MCF 10A (cell line): ENCODE data around the gene PGBD5. TPM values are rescaled to one million over a fixed set of nuclear protein-coding genes. Genes with fewer than 3 reads are reported as not detected.
A peak's percentile ranks its signal among the peaks of the same experiment; 100 is the strongest.

ENCODE experiments used
- BruUV-seq: library from RNA; stranded (reverse); fragments of 400-500 nt; replicated peaks from 2 replicates; lab custom pipeline; 2021; lab: Mats Ljungman, UMichigan
- CTCF ChIA-PET: fragments of 300-600 bp; sonication (Branson Sonifier 250); formaldehyde crosslinking; extraction: SDS; loops from one replicate; lab custom pipeline; 2021; ENCODE audit warnings: antibody characterized with exemption, inconsistent platforms; lab: Yijun Ruan, JAX
- POLR2A ChIA-PET: fragments of 300-600, 350-650 bp; sonication (Branson Sonifier 250); formaldehyde crosslinking; extraction: SDS; loops from one replicate; lab custom pipeline; 2020; ENCODE audit warnings: antibody characterized with exemption, inconsistent platforms; lab: Yijun Ruan, JAX
- DNase-seq: peaks from one replicate; pipeline ENCODE4 v3.0.0-alpha.2; 2018; ENCODE audit not compliant: unreplicated experiment
- H3K27ac Mint-ChIP-seq: one replicate; pipeline ENCODE4 v1.8.0; 2022; ENCODE audit warnings: mild to moderate bottlenecking, low read depth, mixed read lengths; ENCODE audit not compliant: unreplicated experiment
- H3K27me3 Mint-ChIP-seq: one replicate; pipeline ENCODE4 v1.8.0; 2022; ENCODE audit warnings: mixed read lengths; ENCODE audit not compliant: insufficient read depth, unreplicated experiment
- H3K36me3 Mint-ChIP-seq: one replicate; pipeline ENCODE4 v1.8.0; 2022; ENCODE audit warnings: mild to moderate bottlenecking, moderate library complexity, mixed read lengths; ENCODE audit not compliant: insufficient read depth, unreplicated experiment
- H3K4me1 Mint-ChIP-seq: one replicate; pipeline ENCODE4 v1.8.0; 2022; ENCODE audit warnings: mixed read lengths; ENCODE audit not compliant: insufficient read depth, unreplicated experiment
- H3K4me3 Mint-ChIP-seq: one replicate; pipeline ENCODE4 v1.8.0; 2022; ENCODE audit warnings: mild to moderate bottlenecking, moderate library complexity, mixed read lengths; ENCODE audit not compliant: unreplicated experiment
- H3K9me3 Mint-ChIP-seq: one replicate; pipeline ENCODE4 v1.8.0; 2022; ENCODE audit warnings: mixed read lengths; ENCODE audit not compliant: unreplicated experiment
- intact Hi-C: fragments of 100-400 bp; cut with micrococcal nuclease; formaldehyde crosslinking; loops from 2 replicates; pipeline ENCODE4 v1.14.1; 2022
- total RNA-seq: library from RNA; stranded (reverse); gene quantifications from 2 replicates; pipeline ENCODE4 v1.2.3, GENCODE V29; 2022
- TF ChIP-seq, protein P1 (sequence below): fragments of 200-600 bp; IDR thresholded peaks from one replicate; pipeline ENCODE4 v1.8.0; 2022; ENCODE audit warnings: antibody characterized with exemption, mild to moderate bottlenecking; ENCODE audit not compliant: unreplicated experiment

Gene PGBD5
- total RNA-seq, 1 experiment from 2014 or later, result 1.2 TPM

DNA sequence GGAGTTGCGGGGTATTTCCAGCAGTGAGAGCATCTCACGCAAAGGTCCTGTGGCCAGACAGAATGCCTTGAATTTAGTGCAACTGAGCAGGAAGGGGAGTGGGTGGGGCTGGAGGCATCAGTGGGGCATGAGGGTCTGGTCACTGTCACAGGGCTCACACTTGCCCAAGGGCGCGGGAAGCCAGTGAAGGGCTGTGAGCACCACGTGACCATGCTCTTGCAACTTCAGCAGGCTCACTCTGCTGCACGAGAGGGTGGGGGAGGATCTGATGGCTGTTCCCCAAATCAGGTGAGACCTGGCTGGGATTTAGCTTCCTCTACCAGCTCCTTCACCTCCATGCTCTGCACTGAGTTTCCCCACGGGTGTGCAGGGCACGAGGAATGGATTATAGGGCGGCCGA, 64.2 kb downstream of the PGBD5 start:
- peaks cover 22% of the 10 kb centered on the region for H3K4me1 Mint-ChIP-seq
- no peak for DNase-seq
- no peak overlapping the region for H3K27ac Mint-ChIP-seq
- H3K4me3 Mint-ChIP-seq, result no peak overlapping the region
- H3K27me3 Mint-ChIP-seq, result no peaks in the 10 kb centered on the region
- no peaks in the 10 kb centered on the region for H3K9me3 Mint-ChIP-seq
- TF ChIP-seq, protein P1, sequence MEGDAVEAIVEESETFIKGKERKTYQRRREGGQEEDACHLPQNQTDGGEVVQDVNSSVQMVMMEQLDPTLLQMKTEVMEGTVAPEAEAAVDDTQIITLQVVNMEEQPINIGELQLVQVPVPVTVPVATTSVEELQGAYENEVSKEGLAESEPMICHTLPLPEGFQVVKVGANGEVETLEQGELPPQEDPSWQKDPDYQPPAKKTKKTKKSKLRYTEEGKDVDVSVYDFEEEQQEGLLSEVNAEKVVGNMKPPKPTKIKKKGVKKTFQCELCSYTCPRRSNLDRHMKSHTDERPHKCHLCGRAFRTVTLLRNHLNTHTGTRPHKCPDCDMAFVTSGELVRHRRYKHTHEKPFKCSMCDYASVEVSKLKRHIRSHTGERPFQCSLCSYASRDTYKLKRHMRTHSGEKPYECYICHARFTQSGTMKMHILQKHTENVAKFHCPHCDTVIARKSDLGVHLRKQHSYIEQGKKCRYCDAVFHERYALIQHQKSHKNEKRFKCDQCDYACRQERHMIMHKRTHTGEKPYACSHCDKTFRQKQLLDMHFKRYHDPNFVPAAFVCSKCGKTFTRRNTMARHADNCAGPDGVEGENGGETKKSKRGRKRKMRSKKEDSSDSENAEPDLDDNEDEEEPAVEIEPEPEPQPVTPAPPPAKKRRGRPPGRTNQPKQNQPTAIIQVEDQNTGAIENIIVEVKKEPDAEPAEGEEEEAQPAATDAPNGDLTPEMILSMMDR, result no peak
- no peaks in the 10 kb centered on the region for H3K36me3 Mint-ChIP-seq
- intact Hi-C loops, result no loop called here
- BruUV-seq, result no TSS peak
- CTCF ChIA-PET, result interaction anchor here (0.6 kb wide), 1 partner anchor 401 kb away, joined by 3 read pairs; no protein-coding TSS in a partner anchor
- POLR2A ChIA-PET, result interaction anchor here (0.9 kb wide), 1 partner anchor 9 kb away, joined by 3 read pairs; no protein-coding TSS in a partner anchor

DNA sequence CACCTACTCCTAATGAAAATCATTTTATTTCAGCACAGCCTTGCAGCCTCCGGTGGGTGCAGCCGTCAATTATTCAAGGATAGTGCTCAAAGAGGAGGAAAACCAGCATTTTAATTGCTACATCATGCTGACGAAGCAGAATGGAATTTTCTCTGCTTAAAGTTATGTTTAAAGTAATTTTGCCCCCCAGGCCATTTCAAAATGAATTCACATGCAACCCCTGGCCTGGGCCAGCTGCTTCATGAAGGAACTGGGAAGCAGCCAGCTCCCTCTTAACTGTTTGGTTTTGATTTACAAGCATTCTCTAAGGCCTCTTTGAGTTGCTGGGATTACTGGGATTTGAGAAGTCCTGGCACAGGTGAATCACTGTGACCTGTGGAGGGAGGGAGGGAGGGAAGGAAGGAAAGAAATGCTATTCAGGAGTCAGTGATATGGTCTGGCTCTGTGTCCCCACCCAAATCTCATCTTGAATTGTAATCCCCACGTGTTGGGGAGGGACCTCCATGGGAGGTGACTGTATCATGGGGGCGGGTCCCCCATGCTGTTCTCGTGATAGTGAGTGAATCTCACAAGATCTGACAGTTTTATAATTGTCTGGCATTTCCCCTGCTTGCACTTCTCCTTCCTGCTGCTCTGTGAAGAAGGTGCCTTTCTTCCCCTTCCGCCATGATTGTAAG, 66.0 kb downstream of the PGBD5 start:
- peak; percentile 100 for DNase-seq
- POLR2A ChIA-PET, result interaction anchor here (0.6 to 1.3 kb wide), 10 partner anchors 11 to 509 kb away, joined by 3 to 6 read pairs (median 3); partner anchors contain the start of gene PGBD5
- BruUV-seq, result no TSS peak

DNA sequence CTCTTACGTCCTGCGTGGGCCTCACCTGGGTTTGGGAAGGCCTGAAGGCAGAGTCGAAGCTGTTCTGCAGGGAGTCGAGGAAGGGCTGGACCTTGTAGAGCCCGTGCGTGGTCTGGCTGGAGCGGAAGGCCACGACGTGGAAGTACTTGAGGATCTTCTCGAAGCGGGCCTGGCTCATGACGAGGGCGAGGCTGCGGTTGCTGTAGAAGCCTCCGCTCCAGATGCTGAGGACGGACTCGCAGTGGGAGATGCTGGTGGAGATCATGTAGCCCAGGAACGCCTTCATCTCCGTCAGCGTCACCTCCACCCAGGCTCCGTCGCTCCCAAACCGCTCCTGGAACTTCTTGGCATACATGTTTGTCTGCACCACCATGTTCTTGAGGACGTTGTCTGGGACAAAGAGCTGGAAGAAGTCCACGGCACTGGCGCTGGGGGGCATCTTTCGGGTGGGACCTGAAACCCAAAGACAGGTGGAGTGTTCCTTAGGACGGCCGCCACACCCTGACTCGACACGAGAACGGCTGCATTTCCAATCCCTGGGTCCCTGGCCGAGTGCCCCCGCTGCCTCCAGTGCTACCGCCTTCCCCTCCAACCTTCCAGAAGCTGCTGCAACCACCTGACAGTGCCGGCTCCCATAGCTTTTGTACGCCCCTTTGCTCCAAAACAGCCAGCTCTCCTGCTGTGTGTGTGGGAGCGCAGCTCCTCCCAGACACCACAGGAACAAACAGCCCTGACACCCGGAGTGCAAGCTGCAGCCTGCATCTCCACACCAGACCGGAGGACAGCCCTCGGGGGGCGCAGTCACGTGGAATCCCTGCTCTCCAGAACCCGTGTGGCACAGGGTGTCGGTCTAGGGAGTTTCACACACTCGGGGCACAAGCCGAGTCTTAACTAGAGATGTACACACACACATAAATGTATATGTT, 69.0 kb downstream of the PGBD5 start:
- BruUV-seq, result no TSS peak
- intact Hi-C loops, result no loop called here
- H3K4me1 Mint-ChIP-seq, result peaks cover 22% of the 10 kb centered on the region
- TF ChIP-seq, protein P1, result no peak
- H3K4me3 Mint-ChIP-seq, result no peak overlapping the region
- no peaks in the 10 kb centered on the region for H3K9me3 Mint-ChIP-seq
- no peak overlapping the region for H3K27ac Mint-ChIP-seq
- no peaks in the 10 kb centered on the region for H3K27me3 Mint-ChIP-seq
- H3K36me3 Mint-ChIP-seq, result no peaks in the 10 kb centered on the region
- CTCF ChIA-PET, result interaction anchor here (0.6 to 0.7 kb wide), 2 partner anchors 125 to 1008 kb away, joined by 3 to 4 read pairs; no protein-coding TSS in a partner anchor
- no peak for DNase-seq
- POLR2A ChIA-PET, result no interaction called here

More for the DNA sequence above, 66.0 kb downstream of the PGBD5 start:
- peaks cover 22% of the 10 kb centered on the region for H3K4me1 Mint-ChIP-seq
- H3K4me3 Mint-ChIP-seq, result no peak overlapping the region
- H3K36me3 Mint-ChIP-seq, result no peaks in the 10 kb centered on the region
- no peaks in the 10 kb centered on the region for H3K27me3 Mint-ChIP-seq
- H3K9me3 Mint-ChIP-seq, result no peaks in the 10 kb centered on the region
- TF ChIP-seq, protein P1, result no peak
- CTCF ChIA-PET, result interaction anchor here (0.5 to 1.6 kb wide), 4 partner anchors 18 to 1988 kb away, joined by 3 to 4 read pairs (median 4); no protein-coding TSS in a partner anchor
- H3K27ac Mint-ChIP-seq, result peak overlapping the region; percentile 78
- intact Hi-C loops, result loop anchor here (1.0 kb wide), 1 partner anchor 8 kb away; no protein-coding TSS in a partner anchor
